ENCODE measurements around the gene ACSS1. TPM values are rescaled to one million over a fixed set of nuclear protein-coding genes. Genes with fewer than 3 reads are reported as not detected.

The ACSS1 gene
- total RNA-seq, 2 donors from 2014 or later = 73.8 to 83.8 TPM

DNA sequence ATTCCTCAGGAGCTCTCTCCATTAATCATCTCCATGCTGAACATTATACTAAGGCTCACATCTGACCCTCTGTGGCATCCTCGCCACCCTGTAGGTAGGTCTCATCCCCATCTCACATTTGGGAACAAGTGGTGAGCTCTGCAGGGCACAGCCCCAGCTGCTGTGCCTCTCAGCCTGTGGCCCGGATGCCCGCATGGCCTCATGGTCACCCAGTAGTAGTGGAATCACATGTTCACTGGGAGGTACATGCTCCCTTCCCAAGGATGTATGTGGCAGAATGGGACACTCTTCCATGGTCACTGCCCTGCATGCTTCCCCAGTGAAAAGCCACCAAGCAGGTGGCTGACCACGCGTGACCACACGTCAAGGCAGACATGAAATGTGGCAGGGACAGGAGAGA lies 39.1 kb downstream of the ACSS1 start:
- WGBS, 2 donors = 70 to 90% methylated on average over 2 to 6 of the region's 6 CpGs
- Histone ChIP-seq H3K27ac (peak overlapping the region; percentile 89 to 98 (median 95)), H3K9me3 (no peaks in the 10 kb centered on the region), H3K36me3 (replicated peaks in 1 of 2; ENCODE audit: insufficient read depth in 1 of 2, low read depth in 2 of 2) (no peaks in the 10 kb centered on the region), H3K4me1 (peaks cover 83% of the 10 kb centered on the region), H3K27me3 (no peaks in the 10 kb centered on the region), H3K4me3 (no peak overlapping the region)
- TF ChIP-seq, protein P1, sequence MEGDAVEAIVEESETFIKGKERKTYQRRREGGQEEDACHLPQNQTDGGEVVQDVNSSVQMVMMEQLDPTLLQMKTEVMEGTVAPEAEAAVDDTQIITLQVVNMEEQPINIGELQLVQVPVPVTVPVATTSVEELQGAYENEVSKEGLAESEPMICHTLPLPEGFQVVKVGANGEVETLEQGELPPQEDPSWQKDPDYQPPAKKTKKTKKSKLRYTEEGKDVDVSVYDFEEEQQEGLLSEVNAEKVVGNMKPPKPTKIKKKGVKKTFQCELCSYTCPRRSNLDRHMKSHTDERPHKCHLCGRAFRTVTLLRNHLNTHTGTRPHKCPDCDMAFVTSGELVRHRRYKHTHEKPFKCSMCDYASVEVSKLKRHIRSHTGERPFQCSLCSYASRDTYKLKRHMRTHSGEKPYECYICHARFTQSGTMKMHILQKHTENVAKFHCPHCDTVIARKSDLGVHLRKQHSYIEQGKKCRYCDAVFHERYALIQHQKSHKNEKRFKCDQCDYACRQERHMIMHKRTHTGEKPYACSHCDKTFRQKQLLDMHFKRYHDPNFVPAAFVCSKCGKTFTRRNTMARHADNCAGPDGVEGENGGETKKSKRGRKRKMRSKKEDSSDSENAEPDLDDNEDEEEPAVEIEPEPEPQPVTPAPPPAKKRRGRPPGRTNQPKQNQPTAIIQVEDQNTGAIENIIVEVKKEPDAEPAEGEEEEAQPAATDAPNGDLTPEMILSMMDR (IDR thresholded peaks at IDR 0.05) = no peak
- TF ChIP-seq POLR2A (IDR thresholded peaks at IDR 0.05) = no peak
- intact Hi-C loops (cut with DNase I) = no loop called here
- ATAC-seq (no peak), DNase-seq (peak in 3 of 4 donors; percentile 25 to 50 (median 34))

DNA sequence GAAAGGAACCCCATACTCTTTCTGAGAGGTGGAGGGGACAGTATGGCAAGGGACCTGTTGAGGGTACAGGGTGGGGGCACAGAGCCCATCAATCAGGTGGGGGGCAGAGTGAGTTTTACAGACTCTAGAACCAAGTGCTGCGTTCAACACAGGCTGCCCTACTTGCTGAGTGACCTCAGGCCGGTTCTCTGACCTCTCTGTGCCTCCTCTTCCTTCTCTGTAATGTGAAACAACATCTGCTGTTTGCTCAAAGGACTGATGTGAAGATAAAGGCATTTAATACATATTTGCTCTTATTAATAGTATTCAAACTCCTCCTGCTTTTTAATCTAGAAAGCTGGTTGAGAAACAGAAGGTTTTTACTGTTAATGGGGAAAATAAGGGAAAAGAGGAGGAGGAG lies 39.5 kb downstream of the ACSS1 start:
- H3K4me3 ChIP-seq = no peak overlapping the region
- TF ChIP-seq POLR2A (IDR thresholded peaks at IDR 0.05) = no peak
- TF ChIP-seq, protein P1 (IDR thresholded peaks at IDR 0.05) = no peak
- ATAC-seq = no peak
- H3K36me3 ChIP-seq (replicated peaks in 1 of 2; ENCODE audit: insufficient read depth in 1 of 2, low read depth in 2 of 2) = peaks cover 0 to 3% of the 10 kb centered on the region in 2 donors
- DNase-seq = peak in 3 of 4 donors; percentile 12 to 19 (median 16)
- no peaks in the 10 kb centered on the region for H3K27me3 ChIP-seq
- no peaks in the 10 kb centered on the region for H3K9me3 ChIP-seq
- H3K27ac ChIP-seq = peak overlapping the region; percentile 89 to 98 (median 95)
- WGBS, 2 donors = 19 to 29% methylated on average over 2 of the region's 2 CpGs
- H3K4me1 ChIP-seq = peaks cover 83% of the 10 kb centered on the region
- intact Hi-C loops (cut with DNase I) = no loop called here

DNA sequence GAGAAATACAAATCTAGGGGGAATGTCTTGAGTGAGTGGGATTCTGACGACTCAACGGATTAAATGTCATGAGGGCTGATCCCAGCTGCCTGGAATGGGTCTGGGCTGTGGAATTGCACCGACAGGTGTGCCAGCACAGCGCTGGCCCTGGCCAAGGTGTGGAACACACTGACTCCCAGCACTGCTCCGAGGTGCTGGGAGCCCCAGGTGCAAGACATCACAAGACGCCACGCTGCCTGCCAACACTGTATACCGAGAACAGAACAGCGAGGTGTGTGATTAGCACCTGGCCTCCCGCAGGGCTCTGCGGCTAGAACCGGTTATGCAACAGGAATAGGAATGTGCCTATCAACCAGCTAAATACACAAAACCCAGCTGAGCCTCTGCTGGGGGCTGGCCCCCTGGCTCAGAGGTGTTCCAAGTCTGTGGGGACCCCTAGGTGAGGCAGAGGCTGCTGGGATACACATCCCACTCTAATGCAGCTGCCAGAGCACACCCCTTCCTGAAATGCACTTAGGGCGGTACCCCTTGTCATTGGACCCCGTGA lies 40.6 kb downstream of the ACSS1 start:
- ATAC-seq = peak; percentile 97

DNA sequence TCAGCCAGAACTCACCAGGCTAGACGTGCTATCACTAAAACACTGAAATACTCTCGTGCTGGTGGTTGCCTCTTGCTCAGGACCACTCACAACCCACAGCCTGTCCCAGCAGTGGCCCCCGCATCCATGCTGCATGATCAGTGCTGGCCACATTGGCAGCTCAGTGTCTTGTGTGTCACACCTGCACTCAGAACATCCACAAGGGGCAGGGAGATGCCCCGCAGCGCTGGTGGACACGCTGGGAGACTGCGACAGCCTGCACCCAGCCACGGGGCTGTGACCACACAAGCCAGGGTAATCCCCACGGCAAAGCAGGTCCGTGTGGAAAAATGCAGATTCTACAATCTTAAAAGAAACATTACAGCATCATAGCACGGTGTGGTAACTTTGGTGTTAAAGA lies 41.5 kb downstream of the ACSS1 start:
- DNase-seq (peak in 3 of 4 donors; percentile 6 to 16 (median 11)), ATAC-seq (no peak)
- H3K9me3 ChIP-seq = no peaks in the 10 kb centered on the region
- H3K4me3 ChIP-seq = no peak overlapping the region
- 62 to 75% methylated on average over 5 to 11 of the region's 11 CpGs for WGBS, 2 donors
- H3K27me3 ChIP-seq = no peaks in the 10 kb centered on the region
- H3K36me3 ChIP-seq (replicated peaks in 1 of 2; ENCODE audit: insufficient read depth in 1 of 2, low read depth in 2 of 2) = peaks cover 0 to 8% of the 10 kb centered on the region in 2 donors
- TF ChIP-seq, protein P1 (IDR thresholded peaks at IDR 0.05) = no peak
- TF ChIP-seq POLR2A (IDR thresholded peaks at IDR 0.05) = no peak
- H3K4me1 ChIP-seq = peaks cover 78% of the 10 kb centered on the region
- H3K27ac ChIP-seq = peak overlapping the region; percentile 89 to 98 (median 95)
- intact Hi-C loops (cut with DNase I) = no loop called here

More for the DNA sequence above, 40.6 kb downstream of the ACSS1 start:
- peaks cover 78% of the 10 kb centered on the region for H3K4me1 ChIP-seq
- WGBS, 2 donors = 20 to 24% methylated on average over 14 of the region's 14 CpGs
- intact Hi-C loops (cut with DNase I) = no loop called here
- no peak overlapping the region for H3K4me3 ChIP-seq
- H3K9me3 ChIP-seq = no peaks in the 10 kb centered on the region
- H3K36me3 ChIP-seq (replicated peaks in 1 of 2; ENCODE audit: insufficient read depth in 1 of 2, low read depth in 2 of 2) = peaks cover 0 to 8% of the 10 kb centered on the region in 2 donors
- peak overlapping the region; percentile 89 to 98 (median 95) for H3K27ac ChIP-seq
- no peaks in the 10 kb centered on the region for H3K27me3 ChIP-seq
- TF ChIP-seq POLR2A (IDR thresholded peaks at IDR 0.05) = peak in 2 of 3 donors; percentile 58
- TF ChIP-seq, protein P1 (IDR thresholded peaks at IDR 0.05) = peak in 4 of 7 experiments; percentile 27 to 41 (median 38)
- DNase-seq = peak; percentile 96 to 100 (median 98)

DNA sequence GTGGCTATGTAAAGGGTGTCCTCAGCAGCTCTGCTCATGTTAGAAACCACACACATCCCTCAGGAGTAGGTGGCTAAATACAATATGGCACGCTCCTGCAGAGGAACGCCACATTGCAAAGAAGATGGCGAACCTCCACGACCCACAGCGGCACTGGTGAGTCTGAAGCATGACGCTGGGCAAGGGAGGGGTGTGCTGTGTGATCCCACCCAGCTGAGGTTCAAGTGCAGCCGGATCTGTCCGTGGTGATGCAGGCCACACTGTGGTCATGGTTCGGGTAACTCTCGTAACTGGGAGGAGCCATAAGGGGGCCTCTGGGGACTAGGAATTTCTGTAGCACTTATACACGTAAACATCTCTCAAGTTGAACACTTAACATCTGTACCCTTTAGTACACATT lies 42.0 kb downstream of the ACSS1 start:
- no peaks in the 10 kb centered on the region for H3K9me3 ChIP-seq
- no peak for TF ChIP-seq POLR2A (IDR thresholded peaks at IDR 0.05)
- TF ChIP-seq, protein P1 (IDR thresholded peaks at IDR 0.05) = no peak
- DNase-seq (peak in 3 of 4 donors; percentile 4 to 13 (median 7)), ATAC-seq (no peak)
- peaks cover 0 to 8% of the 10 kb centered on the region in 2 donors for H3K36me3 ChIP-seq (replicated peaks in 1 of 2; ENCODE audit: insufficient read depth in 1 of 2, low read depth in 2 of 2)
- 91 to 92% methylated on average over 11 of the region's 11 CpGs for WGBS, 2 donors
- no peaks in the 10 kb centered on the region for H3K27me3 ChIP-seq
- H3K27ac ChIP-seq = peak overlapping the region; percentile 89 to 98 (median 95)
- intact Hi-C loops (cut with DNase I) = no loop called here
- peaks cover 78% of the 10 kb centered on the region for H3K4me1 ChIP-seq
- no peak overlapping the region for H3K4me3 ChIP-seq

All from body of pancreas (tissue), 4 donors.